Erythroblast (primary cell): ENCODE results near the gene SMARCA5.

Experiments used
- GATA1 ChIP-seq: IDR thresholded peaks from 2 replicates; pipeline ENCODE4 v1.6.1; 2011; ENCODE audit warnings: low read depth, mild to moderate bottlenecking, control low read depth, low read length, moderate library complexity
- POLR2A ChIP-seq: IDR thresholded peaks from 2 replicates; pipeline ENCODE4 v1.6.1; 2011; ENCODE audit warnings: mild to moderate bottlenecking, low read length

DNA sequence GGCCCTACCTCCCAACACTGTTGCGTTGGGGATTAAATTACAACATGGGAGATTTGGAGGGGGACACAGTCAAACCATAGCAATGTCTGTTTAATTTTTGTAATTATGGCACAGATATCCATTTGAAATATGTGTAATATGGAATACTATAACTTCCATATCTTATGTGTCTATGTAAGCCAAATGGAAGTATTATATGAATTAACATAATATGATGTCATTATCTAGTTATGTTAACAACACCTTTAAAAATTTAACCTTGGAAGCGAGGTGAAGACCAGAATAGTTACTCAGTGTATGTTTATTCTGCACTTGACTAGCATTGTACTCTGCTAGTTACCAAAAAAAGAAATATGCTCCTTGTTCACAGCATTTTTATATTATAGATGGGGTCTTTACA, 4.3 kb downstream of the SMARCA5 start:
- no peak for TF ChIP-seq POLR2A
- no peak for TF ChIP-seq GATA1
